ENCODE data around the gene SRSF12.
A peak's percentile ranks its signal among the peaks of the same experiment; 100 is the strongest.

SRSF12 gene

DNA sequence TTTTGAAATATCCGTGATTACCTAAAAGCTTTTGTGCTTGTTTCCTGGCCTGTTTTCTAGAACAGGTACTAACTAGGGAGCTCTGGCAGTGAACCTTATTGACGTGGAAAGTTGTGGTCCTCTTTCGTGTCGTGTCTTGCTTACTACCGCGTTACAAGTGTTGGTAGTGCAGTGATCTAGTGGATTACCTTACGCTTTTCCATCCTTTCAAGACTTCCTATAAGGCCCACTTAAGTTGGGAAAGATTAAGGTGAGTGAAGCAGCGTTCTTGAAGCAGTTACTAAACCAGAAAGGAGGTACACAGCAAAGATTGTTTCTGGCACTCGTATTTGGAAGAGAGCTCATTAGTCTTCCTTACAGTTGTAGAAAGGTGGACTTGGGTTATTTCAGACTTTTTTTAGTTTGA lies 35.4 kb downstream of the SRSF12 start:
- CTCF ChIA-PET: interaction anchor here (1.7 kb wide), 1 partner anchor 100 kb away, joined by 4 read pairs; no protein-coding TSS in a partner anchor
- no peak for DNase-seq (ENCODE audit: extremely low spot score)
- no peak for TF ChIP-seq ARNT (IDR thresholded peaks at IDR 0.05)
- POLR2A ChIA-PET: interaction anchor here (0.7 to 5.2 kb wide), 14 partner anchors 9 to 110 kb away, joined by 3 to 46 read pairs (median 3); partner anchors contain the start of genes PM20D2 and SRSF12

- POLR2A ChIA-PET: interaction anchor here (0.6 to 5.2 kb wide), 15 partner anchors 12 to 334 kb away, joined by 3 to 46 read pairs (median 5); partner anchors contain the start of genes PM20D2 and SRSF12
- DNase-seq (ENCODE audit: extremely low spot score): peak; percentile 87
- TF ChIP-seq ARNT (IDR thresholded peaks at IDR 0.05): peak; percentile 94
- TF ChIP-seq ZNF384 (IDR thresholded peaks at IDR 0.05): no peak
- peak; percentile 14; the same call in 1 of the 2 replicates for TF ChIP-seq FOXM1 (IDR thresholded peaks at IDR 0.05; ENCODE audit: borderline replicate concordance)
- CTCF ChIA-PET: interaction anchor here (1.8 kb wide), 1 partner anchor 98 kb away, joined by 14 read pairs; no protein-coding TSS in a partner anchor
Measured at GRCh38 chr6:89081423-89082322, 36.2 kb downstream of the SRSF12 start.

DNA sequence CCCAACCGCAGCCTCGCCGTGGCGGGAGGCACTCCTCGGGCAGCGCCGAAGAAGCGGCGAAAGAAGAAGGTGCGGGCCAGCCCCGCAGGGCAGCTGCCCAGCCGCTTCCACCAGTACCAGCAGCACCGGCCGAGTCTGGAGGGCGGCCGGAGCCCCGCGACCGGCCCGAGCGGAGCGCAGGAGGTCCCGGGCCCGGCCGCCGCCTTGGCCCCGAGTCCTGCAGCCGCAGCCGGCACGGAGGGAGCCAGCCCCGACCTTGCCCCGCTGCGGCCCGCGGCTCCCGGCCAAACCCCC lies 36.8 kb downstream of the SRSF12 start:
- CTCF ChIA-PET: interaction anchor here (1.8 kb wide), 1 partner anchor 98 kb away, joined by 14 read pairs; no protein-coding TSS in a partner anchor

GRCh38 chr6:89080281-89081128 lies 37.4 kb downstream of the SRSF12 start, which contains the start of gene PNRC1:
TSS of gene PNRC1 (plus strand) at chr6:89080751. CDS start at chr6:89080895, 144 bp downstream.
- ChIA-PET POLR2A (interaction anchor here (0.6 to 5.2 kb wide), 35 partner anchors 9 to 749 kb away, joined by 3 to 46 read pairs (median 4); partner anchors contain the start of genes CASP8AP2, PM20D2 and SRSF12), CTCF (interaction anchor here (0.5 to 1.8 kb wide), 4 partner anchors 12 to 97 kb away, joined by 3 to 14 read pairs (median 4); no protein-coding TSS in a partner anchor)
- DNase-seq (ENCODE audit: extremely low spot score): peak; percentile 98
- TF ChIP-seq SP1 (IDR thresholded peaks at IDR 0.05): peak; percentile 39; the same call in 1 of the 2 replicates
- peak; percentile 54; the same call in 1 of the 2 replicates for TF ChIP-seq ELF4 (IDR thresholded peaks at IDR 0.05)
- TF ChIP-seq HDGF (IDR thresholded peaks at IDR 0.05; ENCODE audit: borderline replicate concordance): no peak

More for the DNA sequence above, 36.8 kb downstream of the SRSF12 start:
- no peak for DNase-seq (ENCODE audit: extremely low spot score)
- no peak for TF ChIP-seq NFRKB (IDR thresholded peaks at IDR 0.05)
- TF ChIP-seq FOXM1 (IDR thresholded peaks at IDR 0.05; ENCODE audit: borderline replicate concordance): no peak
- no peak for TF ChIP-seq ELF4 (IDR thresholded peaks at IDR 0.05)
- no peak for TF ChIP-seq ARNT (IDR thresholded peaks at IDR 0.05)
- TF ChIP-seq SP1 (IDR thresholded peaks at IDR 0.05): no peak
- no peak for TF ChIP-seq CTBP1 (IDR thresholded peaks at IDR 0.05; ENCODE audit: borderline replicate concordance)
- no peak for TF ChIP-seq LEF1 (IDR thresholded peaks at IDR 0.05; ENCODE audit: borderline replicate concordance)
- TF ChIP-seq ZNF384 (IDR thresholded peaks at IDR 0.05): no peak
- TF ChIP-seq FOXA1 (IDR thresholded peaks at IDR 0.05): no peak
- no peak for TF ChIP-seq HDGF (IDR thresholded peaks at IDR 0.05; ENCODE audit: borderline replicate concordance)
- TF ChIP-seq BHLHE40 (IDR thresholded peaks at IDR 0.05; ENCODE audit: borderline replicate concordance): no peak
- TF ChIP-seq TARDBP (IDR thresholded peaks at IDR 0.05): no peak
- TF ChIP-seq FOXK2 (IDR thresholded peaks at IDR 0.05): no peak
- TF ChIP-seq SUZ12 (IDR thresholded peaks at IDR 0.05): no peak
- no peak for TF ChIP-seq L3MBTL2 (conservative IDR thresholded peaks at IDR 0.05)
- no peak for TF ChIP-seq PKNOX1 (IDR thresholded peaks at IDR 0.05)
- POLR2A ChIA-PET: interaction anchor here (0.6 to 5.2 kb wide), 19 partner anchors 11 to 335 kb away, joined by 3 to 46 read pairs (median 5); partner anchors contain the start of genes PM20D2 and SRSF12

- DNase-seq (ENCODE audit: extremely low spot score): peak; percentile 16
- CTCF ChIA-PET: interaction anchor here (0.6 to 2.9 kb wide), 7 partner anchors 13 to 374 kb away, joined by 3 to 20 read pairs (median 4); partner anchors contain the start of gene SRSF12
- no peak for TF ChIP-seq BHLHE40 (IDR thresholded peaks at IDR 0.05; ENCODE audit: borderline replicate concordance)
- TF ChIP-seq FOXM1 (IDR thresholded peaks at IDR 0.05; ENCODE audit: borderline replicate concordance): no peak
- TF ChIP-seq HDGF (IDR thresholded peaks at IDR 0.05; ENCODE audit: borderline replicate concordance): no peak
- no peak for TF ChIP-seq SP1 (IDR thresholded peaks at IDR 0.05)
- TF ChIP-seq ELF4 (IDR thresholded peaks at IDR 0.05): no peak
- TF ChIP-seq CTBP1 (IDR thresholded peaks at IDR 0.05; ENCODE audit: borderline replicate concordance): no peak
- TF ChIP-seq TARDBP (IDR thresholded peaks at IDR 0.05): no peak
- no peak for TF ChIP-seq ZNF384 (IDR thresholded peaks at IDR 0.05)
- no peak for TF ChIP-seq LEF1 (IDR thresholded peaks at IDR 0.05; ENCODE audit: borderline replicate concordance)
- no peak for TF ChIP-seq FOXK2 (IDR thresholded peaks at IDR 0.05)
- TF ChIP-seq SUZ12 (IDR thresholded peaks at IDR 0.05): no peak
- TF ChIP-seq L3MBTL2 (conservative IDR thresholded peaks at IDR 0.05): no peak
- no peak for TF ChIP-seq PKNOX1 (IDR thresholded peaks at IDR 0.05)
- TF ChIP-seq ARNT (IDR thresholded peaks at IDR 0.05): no peak
- TF ChIP-seq FOXA1 (IDR thresholded peaks at IDR 0.05): no peak
- TF ChIP-seq NFRKB (IDR thresholded peaks at IDR 0.05): no peak
- POLR2A ChIA-PET: interaction anchor here (0.7 to 5.2 kb wide), 34 partner anchors 8 to 750 kb away, joined by 3 to 46 read pairs (median 4); partner anchors contain the start of genes CASP8AP2, PM20D2 and SRSF12
Measured at GRCh38 chr6:89079511-89080234, 38.2 kb downstream of the SRSF12 start.
